Activated T-cell treated with anti-CD3 and anti-CD28 coated beads for 48 hours (primary cell): ENCODE results near the gene SSBP2.
A peak's percentile ranks its signal among the peaks of the same experiment; 100 is the strongest.

Experiments used
- DNase-seq: peaks from one replicate; pipeline ENCODE4 v3.0.0-alpha.2; 2020; ENCODE audit warnings: low read depth

The SSBP2 gene

GRCh38 chr5:81751009-81751835, at the start of gene SSBP2:
Gene SSBP2 (minus strand): TSS chr5:81751097. CDS start chr5:81751042, 55 bp downstream.
- peak; percentile 95 for DNase-seq

GRCh38 chr5:81795666-81796065, 44.8 kb upstream of the SSBP2 start:
- DNase-seq = no peak

- no peak for DNase-seq
Measured at GRCh38 chr5:81794226-81794625, 43.3 kb upstream of the SSBP2 start.

- no peak for DNase-seq
Measured at GRCh38 chr5:81790336-81790735, 39.4 kb upstream of the SSBP2 start.

GRCh38 chr5:81789033-81789432, 38.1 kb upstream of the SSBP2 start:
- DNase-seq = no peak

- DNase-seq = no peak
Measured at GRCh38 chr5:81788329-81788728, 37.4 kb upstream of the SSBP2 start.

GRCh38 chr5:81787474-81788242, 36.8 kb upstream of the SSBP2 start:
- no peak for DNase-seq

- no peak for DNase-seq
Measured at GRCh38 chr5:81786991-81787390, 36.1 kb upstream of the SSBP2 start.

- DNase-seq = no peak
Measured at GRCh38 chr5:81786496-81786895, 35.6 kb upstream of the SSBP2 start.

- no peak for DNase-seq
Measured at GRCh38 chr5:81785322-81785721, 34.4 kb upstream of the SSBP2 start.

GRCh38 chr5:81783401-81783800, 32.5 kb upstream of the SSBP2 start:
- no peak for DNase-seq

- no peak for DNase-seq
Measured at GRCh38 chr5:81782811-81783210, 31.9 kb upstream of the SSBP2 start.

GRCh38 chr5:81779916-81780266, 29.0 kb upstream of the SSBP2 start:
- DNase-seq = no peak

GRCh38 chr5:81779125-81779915, 28.4 kb upstream of the SSBP2 start:
- DNase-seq = no peak

GRCh38 chr5:81778642-81779041, 27.7 kb upstream of the SSBP2 start:
- DNase-seq = no peak

- no peak for DNase-seq
Measured at GRCh38 chr5:81776258-81776657, 25.4 kb upstream of the SSBP2 start.

- no peak for DNase-seq
Measured at GRCh38 chr5:81774374-81774773, 23.5 kb upstream of the SSBP2 start.

- no peak for DNase-seq
Measured at GRCh38 chr5:81773574-81773973, 22.7 kb upstream of the SSBP2 start.

GRCh38 chr5:81773161-81773560, 22.3 kb upstream of the SSBP2 start:
- DNase-seq = no peak

GRCh38 chr5:81772488-81772887, 21.6 kb upstream of the SSBP2 start:
- DNase-seq = no peak

GRCh38 chr5:81768935-81769452, 18.1 kb upstream of the SSBP2 start:
- DNase-seq = no peak

- no peak for DNase-seq
Measured at GRCh38 chr5:81767938-81768337, 17.0 kb upstream of the SSBP2 start.
